Measurements from ENCODE around the gene ABHD16B.

Gene ABHD16B

GRCh38 chr20:63892402-63892801, 31.1 kb downstream of the ABHD16B start:
- Histone ChIP-seq H3K9me3 (no peaks in the 10 kb centered on the region), H3K4me3 (no peak overlapping the region), H3K4me2 (no peak overlapping the region), H3K27ac (no peak overlapping the region), H3K27me3 (no peaks in the 10 kb centered on the region), H4K20me1 (peaks cover 89% of the 10 kb centered on the region), H3K9ac (no peak overlapping the region), H3K36me3 (peaks cover 52% of the 10 kb centered on the region), H3K4me1 (peaks cover 39% of the 10 kb centered on the region)
- TF ChIP-seq Cebpa-rat (IDR thresholded peaks at IDR 0.05): no peak

- H3K4me1 ChIP-seq: peaks cover 54% of the 10 kb centered on the region
- H3K4me2 ChIP-seq: peak overlapping the region; percentile 84
- no peak for TF ChIP-seq Cebpa-rat (IDR thresholded peaks at IDR 0.05)
- H3K9ac ChIP-seq: no peak overlapping the region
- no peaks in the 10 kb centered on the region for H3K9me3 ChIP-seq
- peaks cover 53% of the 10 kb centered on the region for H3K36me3 ChIP-seq
- peak overlapping the region; percentile 73; the same call in 1 of the 2 replicates for H3K4me3 ChIP-seq
- H4K20me1 ChIP-seq: peaks cover 89% of the 10 kb centered on the region
- H3K27ac ChIP-seq: no peak overlapping the region
- no peaks in the 10 kb centered on the region for H3K27me3 ChIP-seq
These were observed 32.7 kb downstream of the ABHD16B start for GRCh38 chr20:63893999-63894357.

GRCh38 chr20:63894358-63895201, 33.3 kb downstream of the ABHD16B start, which contains the start of gene DNAJC5:
TSS of gene DNAJC5 (plus strand) at chr20:63895126. CDS start at chr20:63928346, 33,220 bp downstream.
- no peak for TF ChIP-seq Cebpa-rat (IDR thresholded peaks at IDR 0.05)
- Histone ChIP-seq H3K9me3 (no peaks in the 10 kb centered on the region), H3K27me3 (no peaks in the 10 kb centered on the region), H3K9ac (peak within 1 kb of the TSS; percentile 81), H3K4me1 (peaks cover 57% of the 10 kb centered on the region), H4K20me1 (peaks cover 89% of the 10 kb centered on the region), H3K36me3 (peaks cover 48% of the 10 kb centered on the region), H3K4me2 (peak within 1 kb of the TSS; percentile 96), H3K27ac (peak within 1 kb of the TSS; percentile 69), H3K4me3 (peak within 1 kb of the TSS; percentile 73)

- H3K4me3 ChIP-seq: peak overlapping the region; percentile 73
- H3K27me3 ChIP-seq: no peaks in the 10 kb centered on the region
- TF ChIP-seq Cebpa-rat (IDR thresholded peaks at IDR 0.05): no peak
- peak overlapping the region; percentile 81 for H3K9ac ChIP-seq
- H3K4me1 ChIP-seq: peaks cover 58% of the 10 kb centered on the region
- H3K27ac ChIP-seq: peak overlapping the region; percentile 69
- H3K36me3 ChIP-seq: peaks cover 40% of the 10 kb centered on the region
- H4K20me1 ChIP-seq: peaks cover 89% of the 10 kb centered on the region
- H3K9me3 ChIP-seq: no peaks in the 10 kb centered on the region
- H3K4me2 ChIP-seq: peak overlapping the region; percentile 96
These were observed 34.1 kb downstream of the ABHD16B start for GRCh38 chr20:63895202-63895951.

- peak overlapping the region; percentile 96 for H3K4me2 ChIP-seq
These were observed 34.6 kb downstream of the ABHD16B start for GRCh38 chr20:63895952-63896263.

GRCh38 chr20:63896264-63897105, 35.2 kb downstream of the ABHD16B start:
- Histone ChIP-seq H3K9me3 (no peaks in the 10 kb centered on the region), H3K36me3 (peaks cover 37% of the 10 kb centered on the region), H3K27me3 (no peaks in the 10 kb centered on the region), H3K27ac (peak overlapping the region; percentile 69), H3K4me3 (peak overlapping the region; percentile 73), H3K4me1 (peaks cover 63% of the 10 kb centered on the region), H4K20me1 (peaks cover 89% of the 10 kb centered on the region), H3K9ac (peak overlapping the region; percentile 81), H3K4me2 (peak overlapping the region; percentile 96)
- TF ChIP-seq Cebpa-rat (IDR thresholded peaks at IDR 0.05): no peak

More at GRCh38 chr20:63895952-63896263, 34.6 kb downstream of the ABHD16B start:
- no peaks in the 10 kb centered on the region for H3K9me3 ChIP-seq
- peaks cover 59% of the 10 kb centered on the region for H3K4me1 ChIP-seq
- peak overlapping the region; percentile 73 for H3K4me3 ChIP-seq
- H4K20me1 ChIP-seq: peaks cover 89% of the 10 kb centered on the region
- peaks cover 37% of the 10 kb centered on the region for H3K36me3 ChIP-seq
- H3K9ac ChIP-seq: peak overlapping the region; percentile 81
- TF ChIP-seq Cebpa-rat (IDR thresholded peaks at IDR 0.05): no peak
- H3K27me3 ChIP-seq: no peaks in the 10 kb centered on the region
- peak overlapping the region; percentile 69 for H3K27ac ChIP-seq

- Histone ChIP-seq H3K4me1 (peaks cover 71% of the 10 kb centered on the region), H3K4me3 (no peak overlapping the region), H3K27me3 (no peaks in the 10 kb centered on the region), H3K27ac (no peak overlapping the region), H3K9me3 (no peaks in the 10 kb centered on the region), H4K20me1 (peaks cover 90% of the 10 kb centered on the region), H3K9ac (no peak overlapping the region), H3K36me3 (peaks cover 36% of the 10 kb centered on the region), H3K4me2 (peak overlapping the region; percentile 96)
- no peak for TF ChIP-seq Cebpa-rat (IDR thresholded peaks at IDR 0.05)
These were observed 36.8 kb downstream of the ABHD16B start for GRCh38 chr20:63897978-63898561.

GRCh38 chr20:63898882-63899558, 37.7 kb downstream of the ABHD16B start:
- no peak for TF ChIP-seq Cebpa-rat (IDR thresholded peaks at IDR 0.05)
- Histone ChIP-seq H3K4me1 (peaks cover 77% of the 10 kb centered on the region), H3K9ac (no peak overlapping the region), H3K4me2 (peak overlapping the region; percentile 24; the same call in 1 of the 2 replicates), H3K27me3 (no peaks in the 10 kb centered on the region), H3K9me3 (no peaks in the 10 kb centered on the region), H3K27ac (0 out of 2 replicates have a peak overlapping the region, but pooled peaks have one; percentile 44), H4K20me1 (peaks cover 90% of the 10 kb centered on the region), H3K36me3 (peaks cover 45% of the 10 kb centered on the region), H3K4me3 (no peak overlapping the region)

All from BLaER1 (cell line).